Activated gamma-delta T cell treated with anti-CD3 and anti-CD28 coated beads, Interleukin-2, amount 50 U/mL, for 16 hours (primary cell): ENCODE data around the gene GLA.

Experiments
- DNase-seq: peaks from one replicate; pipeline ENCODE4 v3.0.0-alpha.2; 2020; ENCODE audit warnings: low read depth

The GLA gene

DNA sequence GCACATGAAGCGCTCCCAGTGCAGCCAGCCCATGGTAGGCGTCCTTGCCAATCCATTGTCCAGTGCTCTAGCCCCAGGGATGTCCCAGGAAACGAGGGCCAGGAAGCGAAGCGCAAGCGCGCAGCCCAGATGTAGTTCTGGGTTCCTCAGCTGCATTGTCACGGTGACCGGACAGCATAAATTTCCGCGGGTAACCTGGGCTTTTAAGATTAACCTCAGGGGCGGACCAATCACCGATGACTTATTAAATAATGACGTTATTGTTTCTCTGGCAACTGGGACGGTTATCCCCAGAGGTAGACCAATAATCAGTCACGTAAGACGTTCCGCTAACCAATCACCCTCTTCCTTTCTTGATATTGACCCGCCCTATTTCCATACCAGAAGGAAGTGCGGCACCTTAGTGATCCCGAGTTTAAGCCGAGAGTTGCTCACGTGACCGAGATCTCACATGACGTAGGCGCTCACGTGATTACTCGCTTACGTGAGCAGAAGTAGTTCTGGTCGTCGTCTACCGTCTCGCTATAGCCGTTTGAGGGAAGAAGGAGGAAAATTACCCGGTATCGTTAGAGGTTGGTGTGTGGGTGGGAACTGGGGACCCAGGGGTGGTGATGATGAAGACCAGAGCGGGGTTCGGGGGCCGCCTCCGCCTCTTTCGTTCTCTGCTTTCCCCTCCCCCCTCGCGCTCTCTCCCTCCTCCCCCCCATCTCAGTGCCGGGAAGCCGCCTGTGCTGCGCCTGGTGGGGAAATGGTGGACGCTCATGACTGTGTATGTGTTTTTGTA lies at the start of gene GLA, which contains the start of gene HNRNPH2:
Gene GLA, minus strand, starts transcription at position 178 of the 784 bp plus-strand sequence. Its CDS starts 22 bp downstream, at position 156.
Gene HNRNPH2, plus strand, starts transcription at position 475 of the 784 bp plus-strand sequence. CDS start 3,767 bp downstream, outside the sequence.
- DNase-seq = peak; percentile 73

DNA sequence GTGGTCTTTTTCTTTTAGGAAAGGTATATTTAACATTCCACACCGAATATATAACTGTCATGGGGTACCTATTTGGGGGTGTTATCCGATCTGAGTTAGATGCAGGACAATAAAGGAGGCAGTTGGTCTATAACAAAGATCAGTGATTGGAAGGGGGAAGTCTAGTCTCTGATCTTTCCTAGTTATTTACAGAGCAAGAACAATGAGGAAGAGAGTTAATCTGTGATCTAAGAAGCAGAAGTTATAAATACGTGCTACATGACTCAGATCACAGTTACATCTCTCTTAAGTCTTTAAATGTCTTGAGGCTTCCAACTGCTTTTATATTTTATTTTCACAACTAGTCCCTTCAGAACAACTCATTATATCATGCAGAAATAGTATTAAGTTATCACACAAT lies 44.3 kb upstream of the GLA start:
- DNase-seq = no peak

DNA sequence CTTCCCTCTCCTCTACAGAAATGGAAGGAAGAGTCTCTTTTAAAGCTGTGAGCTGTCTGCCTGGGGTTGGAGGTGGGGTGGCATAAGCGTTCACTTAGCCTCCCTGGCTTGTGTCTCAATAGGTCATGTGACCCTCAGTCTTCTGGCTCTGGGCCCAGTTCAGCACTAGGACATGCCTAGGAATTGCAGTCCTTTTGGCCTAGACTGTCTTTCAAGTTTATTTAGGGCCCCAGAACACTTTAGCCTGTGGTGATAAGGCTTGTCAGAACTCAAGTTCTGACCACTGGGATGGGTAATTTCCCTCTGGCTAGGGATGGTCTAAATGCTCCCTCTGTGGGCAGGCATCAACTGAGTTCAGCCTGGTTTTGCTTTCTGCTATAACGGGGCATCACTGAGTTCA lies 43.2 kb upstream of the GLA start:
- no peak for DNase-seq

DNA sequence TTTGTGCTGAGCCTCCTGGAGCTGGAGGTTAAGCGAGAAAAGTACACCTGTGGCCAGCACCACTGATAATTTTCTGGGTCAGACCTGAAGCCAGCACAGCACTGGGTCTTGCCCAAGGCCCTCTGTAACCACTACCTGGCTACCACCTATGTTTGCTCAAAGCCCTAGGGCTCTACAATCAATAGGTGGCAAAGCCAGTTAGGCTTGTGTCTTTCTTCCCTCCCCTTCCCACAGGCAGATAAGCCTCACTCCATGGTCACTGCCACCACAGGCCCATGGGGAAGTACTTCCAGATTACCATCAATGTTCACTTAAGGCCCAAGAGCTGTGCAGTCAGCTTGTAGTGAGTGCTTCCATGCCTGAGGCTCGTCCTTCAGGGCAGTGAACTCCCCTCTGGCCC lies 42.4 kb upstream of the GLA start:
- DNase-seq = no peak

DNA sequence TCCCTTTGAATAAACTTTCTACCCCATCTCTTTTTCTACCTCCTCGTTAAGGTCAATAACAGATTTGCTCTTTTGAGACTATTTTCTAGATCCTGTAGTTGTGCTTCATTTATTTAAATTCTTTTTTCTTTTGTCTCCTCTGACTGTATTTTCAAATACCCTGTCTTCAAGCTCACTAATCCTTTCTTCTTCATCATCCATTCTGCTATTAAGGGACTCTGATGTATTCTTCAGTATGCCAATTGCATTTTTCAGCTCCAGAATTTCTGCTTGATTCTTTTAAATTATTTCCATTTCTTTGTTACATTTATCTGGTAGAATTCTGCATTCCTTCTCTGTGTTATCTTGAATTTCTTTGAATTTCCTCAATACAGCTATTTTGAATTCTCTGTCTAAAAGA lies 41.6 kb upstream of the GLA start:
- DNase-seq = no peak

DNA sequence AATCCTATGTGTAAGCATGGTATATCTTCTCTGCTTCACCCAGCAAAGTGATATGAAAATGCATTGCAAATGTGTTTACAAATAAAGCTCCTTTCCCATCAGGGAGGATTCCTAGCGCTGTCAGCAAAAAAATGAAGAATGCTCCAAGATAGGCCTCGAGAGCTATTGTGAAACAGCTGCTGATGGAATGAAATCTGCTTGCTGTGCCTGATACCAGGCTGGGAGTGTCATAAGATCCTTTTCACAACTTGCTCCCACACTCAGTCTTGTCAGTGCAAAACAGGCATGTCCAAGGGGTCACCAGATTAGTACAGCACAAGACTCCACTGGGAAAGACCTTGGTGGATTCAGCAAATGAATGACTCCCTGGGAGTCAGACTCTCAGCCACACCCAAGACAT lies 34.4 kb upstream of the GLA start:
- DNase-seq = no peak

DNA sequence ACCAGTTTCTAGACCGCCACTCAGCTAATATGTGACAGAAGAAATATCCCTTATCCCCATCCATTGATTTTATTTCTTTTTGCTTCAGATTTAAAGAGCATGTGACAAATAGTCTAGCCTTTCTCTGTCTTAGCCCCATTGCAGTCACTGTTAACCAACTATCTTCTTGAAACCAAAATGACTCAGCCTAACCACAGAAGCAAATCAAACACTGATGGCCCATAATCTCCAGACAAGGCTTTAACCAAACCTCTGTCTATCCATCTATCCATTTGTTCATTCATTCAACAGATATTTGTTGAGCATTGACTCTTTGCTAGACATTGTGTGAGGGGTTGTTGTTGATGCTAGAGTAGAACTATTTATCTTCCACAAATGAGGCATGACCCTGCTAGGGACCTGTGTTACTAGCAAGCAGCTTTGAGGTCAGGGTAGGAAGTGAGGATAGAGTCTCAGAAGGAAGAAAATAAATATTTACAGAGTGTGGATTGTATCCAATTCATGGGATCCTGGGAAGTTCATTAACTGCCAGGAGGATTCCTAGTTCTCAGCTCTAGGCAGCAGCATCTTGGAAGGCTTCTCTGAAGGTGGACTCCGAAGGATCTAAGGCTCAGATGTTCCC lies 22.8 kb upstream of the GLA start:
- no peak for DNase-seq

DNA sequence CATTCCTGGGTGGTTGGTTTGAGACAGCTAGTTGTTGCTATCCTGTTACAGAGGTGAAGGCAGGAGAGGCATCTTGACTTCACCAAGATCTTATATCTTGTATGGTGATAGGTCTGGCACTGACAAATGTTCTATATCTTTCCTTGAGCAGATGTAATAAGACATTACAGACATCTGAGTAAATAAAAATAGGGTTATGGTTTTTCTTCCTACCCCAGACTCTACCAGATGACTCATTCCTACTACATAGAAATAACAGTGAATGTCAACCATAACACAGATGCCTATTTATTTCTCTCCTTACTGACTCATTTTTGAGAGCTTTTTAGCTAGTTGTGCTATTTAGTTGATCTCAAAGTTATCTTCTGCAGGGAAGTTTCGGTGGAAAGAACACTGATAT lies 22.2 kb upstream of the GLA start:
- no peak for DNase-seq

DNA sequence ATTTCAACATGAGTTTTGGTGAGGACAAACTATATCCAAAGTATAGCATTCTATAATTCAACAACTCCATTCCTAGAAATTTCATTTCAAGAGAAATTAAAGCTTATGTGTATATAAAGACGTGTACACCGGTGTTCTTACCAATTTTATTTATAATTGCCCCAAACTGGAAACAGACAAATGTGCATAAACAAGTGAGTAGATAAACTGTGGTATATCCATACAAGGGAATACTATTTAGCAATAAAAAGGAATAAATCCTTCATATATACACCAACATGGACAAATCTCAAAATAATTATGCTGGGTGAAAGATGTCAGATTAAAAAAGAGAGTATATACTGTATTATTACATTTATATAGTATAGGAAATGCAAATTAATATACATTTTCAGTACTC lies 20.2 kb upstream of the GLA start:
- no peak for DNase-seq

DNA sequence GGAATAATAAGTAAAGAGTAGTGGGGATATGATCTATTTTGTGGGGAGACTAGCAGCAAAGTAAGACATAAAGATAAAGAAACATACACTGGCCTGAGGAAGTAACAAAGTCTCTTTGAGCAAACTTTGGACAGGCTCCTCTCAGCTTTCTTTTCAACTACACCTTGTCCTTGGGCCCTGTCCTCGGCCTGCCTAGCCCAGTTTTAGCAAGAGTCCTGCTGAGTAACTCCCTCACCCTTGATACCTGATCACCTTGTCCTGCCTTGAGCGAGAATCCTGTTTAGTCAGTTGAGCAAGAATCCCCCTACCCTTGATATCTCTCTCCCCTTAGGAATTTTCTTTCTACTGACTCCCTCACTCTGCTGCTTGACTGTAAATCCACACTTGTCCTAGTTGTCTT lies 11.8 kb upstream of the GLA start:
- DNase-seq = no peak

DNA sequence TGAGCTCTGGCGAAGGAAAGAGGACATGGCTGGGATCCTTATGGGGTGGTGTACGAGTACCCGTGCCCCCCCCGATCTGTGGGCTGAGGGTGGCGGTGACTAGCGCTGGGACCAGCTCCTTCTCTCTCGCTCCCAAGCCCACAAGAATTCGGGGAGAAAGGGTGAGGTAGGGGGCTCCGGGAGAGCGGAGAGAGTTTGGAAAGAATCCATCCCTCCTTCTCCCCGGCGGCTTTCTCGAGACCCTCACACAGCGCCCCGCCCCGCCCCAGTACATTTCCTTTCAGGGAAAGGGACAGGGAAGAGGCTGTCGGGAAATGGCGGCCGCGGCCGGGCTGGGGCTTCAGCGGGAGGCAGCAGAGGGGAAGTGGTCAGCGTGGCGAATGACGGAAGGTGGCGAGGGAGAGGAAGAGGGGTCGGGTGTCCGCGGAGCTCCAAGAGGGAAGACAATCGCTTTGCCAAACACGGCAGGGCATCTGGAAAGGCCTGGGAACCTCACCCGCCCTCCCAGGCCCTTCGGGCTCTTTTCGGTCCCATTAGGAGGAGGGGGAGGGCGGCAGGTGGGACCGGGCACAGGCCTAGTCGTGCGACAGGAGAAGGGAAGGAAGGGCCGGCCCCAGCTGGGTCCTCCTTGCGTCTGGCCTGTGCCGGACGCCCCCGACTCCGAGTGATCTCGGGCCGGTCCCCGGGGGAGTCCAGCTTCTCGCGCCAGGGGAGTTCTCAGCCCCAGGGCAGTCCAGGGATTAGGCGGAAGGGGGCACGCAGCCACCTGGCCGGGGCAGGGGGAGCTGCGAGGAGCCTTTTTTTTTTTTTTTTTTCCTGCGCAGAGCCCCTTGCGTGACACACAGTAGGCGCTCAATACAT lies 10.5 kb upstream of the GLA start:
- DNase-seq = peak; percentile 10

DNA sequence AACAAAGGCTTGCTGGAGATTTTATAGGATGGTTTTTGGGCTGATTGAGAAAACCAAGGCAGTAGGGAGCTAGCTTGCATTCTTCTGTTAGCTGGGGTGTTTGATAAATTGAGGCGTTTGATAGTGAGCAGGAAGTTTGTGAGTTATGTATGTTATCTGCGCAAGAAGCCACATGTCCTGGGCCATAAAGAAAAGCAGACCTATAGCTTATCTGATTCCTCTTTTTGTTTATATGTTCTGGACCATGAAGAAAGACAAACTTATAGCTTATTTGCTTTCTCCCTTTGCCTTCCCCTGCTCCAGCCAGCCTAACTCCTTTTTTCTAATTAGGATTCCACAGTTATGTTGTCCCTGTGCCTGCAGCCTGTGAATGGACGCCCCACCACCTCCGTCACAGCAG lies 9.5 kb upstream of the GLA start:
- no peak for DNase-seq

DNA sequence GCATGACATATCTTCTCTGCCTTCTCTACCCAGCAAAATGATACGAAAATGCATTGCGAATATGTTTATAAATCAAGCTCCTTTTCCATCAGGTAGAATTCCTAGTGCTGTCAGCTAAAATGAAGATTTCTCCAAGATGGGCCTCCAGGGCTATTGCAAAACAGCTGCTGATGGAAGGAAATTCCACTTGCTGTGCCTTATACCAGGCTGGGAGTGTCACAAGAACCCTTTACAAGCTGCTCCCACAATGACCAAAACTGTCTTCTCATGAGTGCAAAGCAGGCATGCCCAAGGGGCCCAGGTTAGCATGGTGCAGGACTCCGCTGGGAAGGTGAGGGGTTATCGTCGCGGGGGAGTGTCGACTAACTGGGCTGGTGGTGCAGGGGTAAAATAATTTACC lies 9.0 kb upstream of the GLA start:
- DNase-seq = no peak

DNA sequence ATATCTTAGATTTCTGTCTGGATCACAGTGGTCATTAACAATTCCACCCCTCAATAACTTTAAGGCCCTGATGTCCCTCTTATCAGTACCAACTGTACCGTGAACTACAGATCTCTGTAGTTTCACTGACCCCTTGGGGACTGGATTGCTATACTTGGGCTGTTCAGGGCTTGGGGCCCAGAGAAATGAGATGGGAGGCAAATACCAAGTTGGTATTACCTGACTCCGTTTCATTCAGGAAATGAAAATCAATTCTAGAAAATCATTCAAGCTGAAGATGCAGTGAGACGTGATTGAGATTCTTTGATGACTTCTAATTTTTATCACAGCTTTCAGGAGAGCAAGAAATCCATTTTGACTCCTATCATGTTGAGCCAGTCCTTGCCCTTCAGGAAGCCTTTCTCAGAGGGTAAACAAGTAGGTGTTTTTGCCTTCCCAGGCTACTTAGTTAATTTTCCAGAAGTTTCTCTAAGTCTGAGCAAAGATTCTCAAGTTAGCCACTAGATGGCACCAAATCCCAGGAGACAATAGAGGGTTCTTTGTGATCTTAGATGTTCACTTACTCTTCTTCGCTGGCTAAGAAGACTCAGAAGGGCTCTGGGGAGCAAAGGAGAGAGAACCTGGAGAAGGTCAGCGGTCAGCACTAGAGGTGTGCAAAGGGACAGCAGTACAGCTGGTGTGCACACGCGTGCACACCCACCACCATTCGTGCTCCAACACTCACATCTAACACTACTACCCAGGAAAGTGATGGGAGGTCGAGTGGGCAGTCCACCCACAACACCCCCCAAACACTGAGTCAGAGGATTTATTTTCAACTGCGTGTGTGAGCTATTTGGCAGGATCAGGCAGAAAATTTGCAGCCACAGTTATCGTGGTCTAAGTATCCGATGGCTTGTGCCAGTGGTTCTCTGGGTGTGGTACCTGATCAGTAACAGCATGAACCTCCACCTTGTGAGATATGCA lies 7.7 kb upstream of the GLA start:
- DNase-seq = no peak

DNA sequence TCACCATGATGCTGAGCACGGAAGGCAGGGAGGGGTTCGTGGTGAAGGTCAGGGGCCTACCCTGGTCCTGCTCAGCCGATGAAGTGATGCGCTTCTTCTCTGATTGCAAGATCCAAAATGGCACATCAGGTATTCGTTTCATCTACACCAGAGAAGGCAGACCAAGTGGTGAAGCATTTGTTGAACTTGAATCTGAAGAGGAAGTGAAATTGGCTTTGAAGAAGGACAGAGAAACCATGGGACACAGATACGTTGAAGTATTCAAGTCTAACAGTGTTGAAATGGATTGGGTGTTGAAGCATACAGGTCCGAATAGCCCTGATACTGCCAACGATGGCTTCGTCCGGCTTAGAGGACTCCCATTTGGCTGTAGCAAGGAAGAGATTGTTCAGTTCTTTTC lies 4.3 kb upstream of the GLA start:
- DNase-seq = no peak

DNA sequence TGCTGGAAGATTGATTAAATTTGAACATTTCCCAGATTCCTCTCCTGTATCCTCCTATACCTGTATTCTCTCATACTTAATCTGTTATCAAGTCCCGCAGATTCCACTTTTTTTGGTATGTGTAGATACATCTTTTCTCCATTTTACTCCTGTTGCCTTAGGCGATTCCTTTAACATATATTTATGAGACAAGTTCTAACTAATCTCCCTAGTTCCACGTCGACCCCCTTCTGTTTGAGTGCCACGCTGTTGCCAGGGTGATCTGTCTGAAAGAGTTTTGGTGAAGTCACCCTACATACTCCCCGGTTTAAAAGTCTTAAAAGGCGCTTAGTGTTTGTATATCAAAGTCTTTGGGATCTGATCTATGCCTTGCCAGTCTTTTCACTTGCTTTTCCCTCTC lies 2.7 kb upstream of the GLA start:
- DNase-seq = no peak

DNA sequence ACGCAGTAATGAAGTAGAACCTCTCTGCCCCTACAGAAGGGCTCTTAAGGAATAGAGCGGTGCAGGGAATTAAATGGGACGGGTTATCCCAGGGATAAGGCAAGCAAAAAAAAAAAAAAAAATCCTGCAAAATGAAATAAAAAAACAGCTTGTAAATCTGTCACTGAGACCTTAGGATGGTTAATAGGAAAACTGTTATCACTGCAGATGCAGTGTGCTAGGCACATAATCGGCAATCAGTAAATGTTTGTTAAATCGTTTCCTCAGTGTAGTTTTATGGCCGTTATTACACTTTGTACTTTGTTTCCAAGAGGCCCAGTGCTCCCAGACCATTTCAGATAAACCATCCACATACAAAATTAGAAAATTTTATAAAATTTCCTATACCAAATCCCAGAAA lies 1.3 kb upstream of the GLA start:
- no peak for DNase-seq

DNA sequence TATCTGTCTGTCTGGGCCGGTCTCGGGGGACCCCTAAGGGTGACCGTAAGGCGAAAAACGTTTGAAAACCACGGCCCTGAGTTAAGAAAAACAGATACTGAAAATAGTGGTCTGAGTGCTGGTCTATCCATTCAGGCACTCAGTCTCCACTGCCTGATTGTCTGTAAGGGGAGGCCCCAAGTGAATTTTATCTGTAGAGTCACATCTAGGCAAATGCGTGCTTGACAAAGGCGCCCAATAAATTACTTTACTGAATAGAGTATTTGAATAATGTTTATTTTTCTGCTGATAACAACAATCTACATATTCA lies 762 bp upstream of the GLA start:
- no peak for DNase-seq

DNA sequence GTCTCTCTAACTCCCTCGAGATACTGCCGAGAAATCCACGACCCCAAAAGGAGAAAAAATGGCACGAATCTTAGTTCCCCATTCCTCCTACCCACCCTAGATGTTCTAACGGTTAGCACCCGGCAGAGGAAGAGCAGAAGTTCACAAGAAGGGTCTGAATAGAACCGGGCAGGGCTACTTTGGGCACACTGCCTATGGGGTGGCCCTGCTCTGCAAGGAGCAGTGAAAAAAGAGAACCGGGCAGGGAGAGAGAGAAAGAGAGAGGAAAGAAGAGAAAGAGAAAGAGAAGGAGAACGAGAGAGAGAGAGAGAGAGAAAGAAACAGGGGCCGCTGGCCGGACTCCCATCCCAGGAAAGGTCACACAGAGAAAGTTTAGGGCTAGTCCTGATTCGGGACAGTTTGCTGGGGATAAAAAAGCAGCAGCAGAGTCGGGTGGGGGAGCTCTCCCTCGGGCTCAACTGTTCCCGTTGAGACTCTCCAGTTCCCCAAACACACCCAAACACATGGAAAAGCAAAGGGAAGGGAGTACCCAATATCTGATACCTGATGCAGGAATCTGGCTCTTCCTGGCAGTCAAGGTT lies 468 bp downstream of the GLA start:
- no peak for DNase-seq

DNA sequence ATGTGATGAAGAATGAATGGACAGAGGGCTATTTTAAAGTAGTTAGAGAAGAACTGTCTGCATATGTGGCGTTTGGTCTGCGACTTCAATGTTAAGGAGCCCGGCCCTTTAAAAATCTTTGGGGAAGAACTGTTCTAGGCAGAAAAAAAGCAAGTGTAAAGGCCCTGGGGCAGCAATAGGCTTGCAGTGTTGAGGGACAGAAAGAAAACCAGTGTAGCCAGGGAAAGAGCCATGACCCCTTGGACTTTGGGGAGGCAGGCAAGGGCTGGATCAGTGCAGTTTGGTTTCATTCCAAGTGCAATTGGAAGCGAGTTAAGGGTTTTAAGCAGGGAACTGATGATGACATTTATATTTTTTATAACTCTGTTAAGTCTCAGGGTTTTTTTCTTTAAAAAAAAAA lies 7.9 kb downstream of the GLA start:
- DNase-seq = no peak

DNA sequence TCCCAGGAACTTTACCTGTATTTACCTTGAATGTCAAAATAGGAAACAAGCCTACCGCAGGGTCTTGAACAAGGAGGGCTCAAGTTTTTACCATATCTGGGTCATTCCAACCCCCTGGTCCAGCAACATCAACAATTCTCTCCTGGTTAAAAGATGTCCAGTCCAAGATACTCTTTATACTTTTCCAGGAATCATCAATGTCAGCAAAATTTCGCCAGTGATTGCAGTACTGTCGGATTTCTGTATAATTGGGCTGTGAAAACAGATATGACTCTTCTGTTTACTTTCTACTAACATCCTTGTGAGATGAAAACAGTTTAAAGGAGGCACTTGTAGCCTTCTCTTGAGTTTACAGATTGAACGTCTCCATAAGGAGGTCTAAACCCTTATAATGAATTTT lies 9.0 kb downstream of the GLA start:
- DNase-seq = no peak

DNA sequence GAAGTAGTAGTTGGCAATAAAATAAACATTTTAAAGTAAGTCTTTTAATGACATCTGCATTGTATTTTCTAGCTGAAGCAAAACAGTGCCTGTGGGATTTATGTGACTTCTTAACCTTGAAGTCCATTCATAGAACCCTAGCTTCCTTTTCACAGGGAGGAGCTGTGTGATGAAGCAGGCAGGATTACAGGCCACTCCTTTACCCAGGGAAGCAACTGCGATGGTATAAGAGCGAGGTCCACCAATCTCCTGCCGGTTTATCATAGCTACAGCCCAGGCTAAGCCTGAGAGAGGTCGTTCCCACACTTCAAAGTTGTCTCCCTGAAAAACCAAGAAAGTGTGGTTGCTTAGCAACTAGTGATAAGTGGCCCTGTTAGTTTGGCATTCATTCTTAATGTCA lies 9.9 kb downstream of the GLA start:
- no peak for DNase-seq
